Activated naive CD4-positive, alpha-beta T cell treated with anti-CD3 and anti-CD28 coated beads, Interleukin-2, amount 50 U/mL, for 24 hours (primary cell): Measurements from ENCODE around the gene SENP3.

Experiments used
- H3K27ac Mint-ChIP-seq: one replicate; pipeline ENCODE4 v1.8.0; 2021; ENCODE audit warnings: mild to moderate bottlenecking, mixed read lengths
- H3K27me3 Mint-ChIP-seq: one replicate; pipeline ENCODE4 v1.8.0; 2021; ENCODE audit warnings: mixed read lengths
- H3K36me3 Mint-ChIP-seq: one replicate; pipeline ENCODE4 v1.8.0; 2021; ENCODE audit warnings: mixed read lengths
- H3K4me1 Mint-ChIP-seq: one replicate; pipeline ENCODE4 v1.8.0; 2021; ENCODE audit warnings: mixed read lengths
- H3K4me3 Mint-ChIP-seq: one replicate; pipeline ENCODE4 v1.8.0; 2021; ENCODE audit warnings: mild to moderate bottlenecking, mixed read lengths
- H3K9me3 Mint-ChIP-seq: one replicate; pipeline ENCODE4 v1.8.0; 2021; ENCODE audit warnings: mixed read lengths

The SENP3 gene

GRCh38 chr17:7579834-7580603 is 18.3 kb downstream of the SENP3 start:
- H3K36me3 Mint-ChIP-seq, result peaks cover 24% of the 10 kb centered on the region
- H3K4me1 Mint-ChIP-seq, result peaks cover 82% of the 10 kb centered on the region
- H3K27ac Mint-ChIP-seq, result peak overlapping the region; percentile 95
- no peaks in the 10 kb centered on the region for H3K9me3 Mint-ChIP-seq
- peak overlapping the region; percentile 81 for H3K4me3 Mint-ChIP-seq
- H3K27me3 Mint-ChIP-seq, result no peaks in the 10 kb centered on the region

GRCh38 chr17:7580604-7581575 is 19.2 kb downstream of the SENP3 start:
- H3K4me3 Mint-ChIP-seq, result peak overlapping the region; percentile 9
- peaks cover 23% of the 10 kb centered on the region for H3K36me3 Mint-ChIP-seq
- H3K9me3 Mint-ChIP-seq, result no peaks in the 10 kb centered on the region
- peak overlapping the region; percentile 32 for H3K27ac Mint-ChIP-seq
- peaks cover 83% of the 10 kb centered on the region for H3K4me1 Mint-ChIP-seq
- no peaks in the 10 kb centered on the region for H3K27me3 Mint-ChIP-seq

- H3K27ac Mint-ChIP-seq, result peak overlapping the region; percentile 100
- peaks cover 68% of the 10 kb centered on the region for H3K4me1 Mint-ChIP-seq
- H3K27me3 Mint-ChIP-seq, result no peaks in the 10 kb centered on the region
- peak overlapping the region; percentile 54 for H3K4me3 Mint-ChIP-seq
- H3K36me3 Mint-ChIP-seq, result peaks cover 15% of the 10 kb centered on the region
- no peaks in the 10 kb centered on the region for H3K9me3 Mint-ChIP-seq
Observed at GRCh38 chr17:7582396-7583252, 20.9 kb downstream of the SENP3 start.

GRCh38 chr17:7583253-7584109 is 21.8 kb downstream of the SENP3 start, which contains the start of gene MPDU1:
Gene MPDU1 (plus strand): TSS chr17:7583852. CDS start chr17:7583863, 11 bp downstream.
- peak within 1 kb of the TSS; percentile 97 for H3K4me3 Mint-ChIP-seq
- peak within 1 kb of the TSS; percentile 100 for H3K27ac Mint-ChIP-seq
- H3K9me3 Mint-ChIP-seq, result no peaks in the 10 kb centered on the region
- peaks cover 8% of the 10 kb centered on the region for H3K36me3 Mint-ChIP-seq
- H3K4me1 Mint-ChIP-seq, result peaks cover 60% of the 10 kb centered on the region
- no peaks in the 10 kb centered on the region for H3K27me3 Mint-ChIP-seq

GRCh38 chr17:7586673-7587419 is 25.1 kb downstream of the SENP3 start:
- H3K4me1 Mint-ChIP-seq, result peaks cover 27% of the 10 kb centered on the region
- H3K27ac Mint-ChIP-seq, result peak overlapping the region; percentile 86
- no peaks in the 10 kb centered on the region for H3K27me3 Mint-ChIP-seq
- peaks cover 9% of the 10 kb centered on the region for H3K36me3 Mint-ChIP-seq
- H3K4me3 Mint-ChIP-seq, result no peak overlapping the region
- no peaks in the 10 kb centered on the region for H3K9me3 Mint-ChIP-seq

- H3K4me1 Mint-ChIP-seq, result peaks cover 20% of the 10 kb centered on the region
- peaks cover 7% of the 10 kb centered on the region for H3K36me3 Mint-ChIP-seq
- no peaks in the 10 kb centered on the region for H3K27me3 Mint-ChIP-seq
- H3K9me3 Mint-ChIP-seq, result no peaks in the 10 kb centered on the region
- H3K4me3 Mint-ChIP-seq, result no peak overlapping the region
- H3K27ac Mint-ChIP-seq, result peak overlapping the region; percentile 86
Observed at GRCh38 chr17:7587420-7588151, 25.9 kb downstream of the SENP3 start.

GRCh38 chr17:7588553-7589203 is 27.0 kb downstream of the SENP3 start:
- peaks cover 12% of the 10 kb centered on the region for H3K36me3 Mint-ChIP-seq
- peaks cover 20% of the 10 kb centered on the region for H3K4me1 Mint-ChIP-seq
- no peaks in the 10 kb centered on the region for H3K9me3 Mint-ChIP-seq
- no peak overlapping the region for H3K27ac Mint-ChIP-seq
- H3K27me3 Mint-ChIP-seq, result no peaks in the 10 kb centered on the region
- no peak overlapping the region for H3K4me3 Mint-ChIP-seq

GRCh38 chr17:7589204-7589868 is 27.6 kb downstream of the SENP3 start:
- H3K4me3 Mint-ChIP-seq, result no peak overlapping the region
- peaks cover 16% of the 10 kb centered on the region for H3K36me3 Mint-ChIP-seq
- no peak overlapping the region for H3K27ac Mint-ChIP-seq
- no peaks in the 10 kb centered on the region for H3K9me3 Mint-ChIP-seq
- H3K4me1 Mint-ChIP-seq, result peaks cover 14% of the 10 kb centered on the region
- H3K27me3 Mint-ChIP-seq, result no peaks in the 10 kb centered on the region

GRCh38 chr17:7589891-7590691 is 28.4 kb downstream of the SENP3 start, which contains the start of gene SOX15:
Gene SOX15 (minus strand): TSS chr17:7590094. CDS start chr17:7589676, 418 bp downstream.
- H3K4me1 Mint-ChIP-seq, result peaks cover 6% of the 10 kb centered on the region
- H3K27ac Mint-ChIP-seq, result peak within 1 kb of the TSS; percentile 74
- no peaks in the 10 kb centered on the region for H3K9me3 Mint-ChIP-seq
- H3K27me3 Mint-ChIP-seq, result no peaks in the 10 kb centered on the region
- peaks cover 16% of the 10 kb centered on the region for H3K36me3 Mint-ChIP-seq
- no peak within 1 kb of the TSS for H3K4me3 Mint-ChIP-seq

- no peaks in the 10 kb centered on the region for H3K27me3 Mint-ChIP-seq
- H3K36me3 Mint-ChIP-seq, result peaks cover 21% of the 10 kb centered on the region
- peaks cover 2% of the 10 kb centered on the region for H3K4me1 Mint-ChIP-seq
- H3K9me3 Mint-ChIP-seq, result no peaks in the 10 kb centered on the region
- no peak overlapping the region for H3K4me3 Mint-ChIP-seq
- H3K27ac Mint-ChIP-seq, result peak overlapping the region; percentile 74
Observed at GRCh38 chr17:7590743-7591142, 29.0 kb downstream of the SENP3 start.

GRCh38 chr17:7591596-7591995 is 29.9 kb downstream of the SENP3 start:
- no peak overlapping the region for H3K4me3 Mint-ChIP-seq
- H3K9me3 Mint-ChIP-seq, result no peaks in the 10 kb centered on the region
- H3K27ac Mint-ChIP-seq, result no peak overlapping the region
- peaks cover 21% of the 10 kb centered on the region for H3K36me3 Mint-ChIP-seq
- no peaks in the 10 kb centered on the region for H3K27me3 Mint-ChIP-seq
- H3K4me1 Mint-ChIP-seq, result no peaks in the 10 kb centered on the region
